HG03378 (cell line): Measurements from ENCODE around the gene WDPCP.

ENCODE experiments used
- ATAC-seq: cut with Tn5 transposase; IDR thresholded peaks from one replicate; pipeline ENCODE4 v1.9.1; 2021; ENCODE audit warnings: mild to moderate bottlenecking, moderate library complexity; ENCODE audit not compliant: unreplicated experiment

The WDPCP gene

GRCh38 chr2:63545023-63545422 lies 43.3 kb downstream of the WDPCP start:
- ATAC-seq: no peak

- no peak for ATAC-seq
These were observed 44.2 kb downstream of the WDPCP start for GRCh38 chr2:63544017-63544627.

GRCh38 chr2:63539416-63540162 lies 48.7 kb downstream of the WDPCP start:
- no peak for ATAC-seq

- no peak for ATAC-seq
These were observed 49.9 kb downstream of the WDPCP start for GRCh38 chr2:63538390-63538789.

- ATAC-seq: no peak
These were observed 51.0 kb downstream of the WDPCP start for GRCh38 chr2:63537306-63537705.

- no peak for ATAC-seq
These were observed 57.5 kb downstream of the WDPCP start for GRCh38 chr2:63530704-63531279.

- ATAC-seq: no peak
These were observed 62.4 kb downstream of the WDPCP start for GRCh38 chr2:63525905-63526304.

GRCh38 chr2:63522950-63523349 lies 65.3 kb downstream of the WDPCP start:
- no peak for ATAC-seq

GRCh38 chr2:63520793-63521192 lies 67.5 kb downstream of the WDPCP start:
- no peak for ATAC-seq

GRCh38 chr2:63514781-63515180 lies 73.5 kb downstream of the WDPCP start:
- ATAC-seq: no peak

GRCh38 chr2:63514237-63514716 lies 74.0 kb downstream of the WDPCP start:
- ATAC-seq: no peak

- no peak for ATAC-seq
These were observed 82.0 kb downstream of the WDPCP start for GRCh38 chr2:63506320-63506719.

- no peak for ATAC-seq
These were observed 84.5 kb downstream of the WDPCP start for GRCh38 chr2:63503818-63504217.

GRCh38 chr2:63500398-63500797 lies 87.9 kb downstream of the WDPCP start:
- ATAC-seq: no peak

- ATAC-seq: no peak
These were observed 90.7 kb downstream of the WDPCP start for GRCh38 chr2:63497576-63497975.

GRCh38 chr2:63494968-63495367 lies 93.3 kb downstream of the WDPCP start:
- ATAC-seq: no peak

GRCh38 chr2:63494100-63494499 lies 94.2 kb downstream of the WDPCP start:
- no peak for ATAC-seq

- no peak for ATAC-seq
These were observed 100.1 kb downstream of the WDPCP start for GRCh38 chr2:63488118-63488713.

GRCh38 chr2:63486861-63487290 lies 101.4 kb downstream of the WDPCP start:
- no peak for ATAC-seq

- no peak for ATAC-seq
These were observed 103.4 kb downstream of the WDPCP start for GRCh38 chr2:63484901-63485300.

GRCh38 chr2:63484481-63484880 lies 103.8 kb downstream of the WDPCP start:
- ATAC-seq: no peak

GRCh38 chr2:63477686-63478085 lies 110.6 kb downstream of the WDPCP start:
- ATAC-seq: no peak
